ENCODE results near the gene BCAR1.
A peak's percentile ranks its signal among the peaks of the same experiment; 100 is the strongest.

Gene BCAR1

DNA sequence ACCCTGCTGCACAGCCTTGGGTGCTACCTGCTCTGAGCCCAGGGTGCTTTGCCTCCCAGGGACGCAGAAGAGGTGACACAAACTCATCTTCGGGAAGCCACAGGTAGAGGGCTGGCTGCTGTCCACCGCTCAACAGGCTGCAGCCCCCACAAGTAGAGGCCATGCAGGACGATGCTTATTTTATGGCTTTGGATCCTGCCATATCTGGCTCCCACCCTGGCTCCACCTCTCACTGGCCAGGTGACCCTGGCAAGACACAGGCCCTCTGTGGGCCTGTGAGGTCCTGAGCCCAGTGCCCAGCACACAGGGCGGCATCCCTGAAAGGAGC is 11.3 kb upstream of the BCAR1 start:
- H3K36me3 ChIP-seq (ENCODE audit: control insufficient read depth, insufficient read depth, low read length) = peaks cover 47% of the 10 kb centered on the region
- H3K4me3 ChIP-seq (ENCODE audit: extremely low read depth, insufficient read depth, low read length, poor library complexity, severe bottlenecking) = peak overlapping the region; percentile 9
- no peaks in the 10 kb centered on the region for H3K9me3 ChIP-seq (ENCODE audit: control insufficient read depth, low read length)
- no peak overlapping the region for H3K27ac ChIP-seq (ENCODE audit: low read depth, low read length, severe bottlenecking)
- 85 to 90% methylated on average over 5 of the region's 5 CpGs for WGBS, 2 experiments (ENCODE audit: insufficient coverage in 2 of 2)
- H3K4me1 ChIP-seq (ENCODE audit: control insufficient read depth, insufficient read depth, low read length, poor library complexity, severe bottlenecking) = peaks cover 57% of the 10 kb centered on the region

GRCh38 chr16:75262104-75262799 is 10.8 kb upstream of the BCAR1 start:
- Histone ChIP-seq H3K27ac (ENCODE audit: low read depth, low read length, severe bottlenecking) (no peak overlapping the region), H3K4me1 (ENCODE audit: control insufficient read depth, insufficient read depth, low read length, poor library complexity, severe bottlenecking) (peaks cover 59% of the 10 kb centered on the region)
- 89 to 96% methylated on average over 9 to 11 of the region's 14 CpGs for WGBS, 2 experiments (ENCODE audit: insufficient coverage in 2 of 2)

GRCh38 chr16:75261590-75262078 is 10.2 kb upstream of the BCAR1 start:
- Histone ChIP-seq H3K36me3 (ENCODE audit: control insufficient read depth, insufficient read depth, low read length) (peaks cover 47% of the 10 kb centered on the region), H3K4me1 (ENCODE audit: control insufficient read depth, insufficient read depth, low read length, poor library complexity, severe bottlenecking) (peaks cover 64% of the 10 kb centered on the region), H3K27ac (ENCODE audit: low read depth, low read length, severe bottlenecking) (no peak overlapping the region), H3K4me3 (ENCODE audit: extremely low read depth, insufficient read depth, low read length, poor library complexity, severe bottlenecking) (no peak overlapping the region), H3K9me3 (ENCODE audit: control insufficient read depth, low read length) (no peaks in the 10 kb centered on the region)
- WGBS, 2 experiments (ENCODE audit: insufficient coverage in 2 of 2) = 96 to 100% methylated on average over 2 to 3 of the region's 3 CpGs

More at GRCh38 chr16:75262104-75262799, 10.8 kb upstream of the BCAR1 start:
- Histone ChIP-seq H3K4me3 (ENCODE audit: extremely low read depth, insufficient read depth, low read length, poor library complexity, severe bottlenecking) (no peak overlapping the region), H3K9me3 (ENCODE audit: control insufficient read depth, low read length) (no peaks in the 10 kb centered on the region), H3K36me3 (ENCODE audit: control insufficient read depth, insufficient read depth, low read length) (peaks cover 47% of the 10 kb centered on the region)

GRCh38 chr16:75260851-75261589 is 9.6 kb upstream of the BCAR1 start:
- peaks cover 66% of the 10 kb centered on the region for H3K4me1 ChIP-seq (ENCODE audit: control insufficient read depth, insufficient read depth, low read length, poor library complexity, severe bottlenecking)

DNA sequence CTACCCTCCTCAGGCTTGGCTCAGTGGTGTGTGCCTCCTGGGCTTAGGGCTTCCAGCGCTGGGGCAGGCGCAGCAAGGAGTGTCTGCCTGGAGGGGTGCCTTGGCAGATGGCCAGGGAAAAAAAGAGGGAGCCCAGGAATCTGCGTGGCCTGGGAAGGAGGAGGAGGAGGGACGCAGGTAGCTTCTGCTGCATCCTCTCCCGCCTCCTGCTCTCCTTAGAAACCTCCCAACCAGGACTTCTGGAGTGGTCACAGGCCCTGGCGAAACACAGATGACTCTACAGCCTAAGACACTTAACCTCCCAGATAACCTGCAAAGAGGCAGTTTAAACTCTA is 7.3 kb upstream of the BCAR1 start:
- peaks cover 38% of the 10 kb centered on the region for H3K36me3 ChIP-seq (ENCODE audit: control insufficient read depth, insufficient read depth, low read length)
- H3K4me3 ChIP-seq (ENCODE audit: extremely low read depth, insufficient read depth, low read length, poor library complexity, severe bottlenecking) = no peak overlapping the region
- no peaks in the 10 kb centered on the region for H3K9me3 ChIP-seq (ENCODE audit: control insufficient read depth, low read length)
- H3K27ac ChIP-seq (ENCODE audit: low read depth, low read length, severe bottlenecking) = peak overlapping the region; percentile 1
- H3K4me1 ChIP-seq (ENCODE audit: control insufficient read depth, insufficient read depth, low read length, poor library complexity, severe bottlenecking) = peaks cover 76% of the 10 kb centered on the region
- 83 to 100% methylated on average over 1 to 2 of the region's 6 CpGs for WGBS, 2 experiments (ENCODE audit: insufficient coverage in 2 of 2)

More at GRCh38 chr16:75260851-75261589, 9.6 kb upstream of the BCAR1 start:
- Histone ChIP-seq H3K36me3 (ENCODE audit: control insufficient read depth, insufficient read depth, low read length) (peaks cover 47% of the 10 kb centered on the region), H3K9me3 (ENCODE audit: control insufficient read depth, low read length) (no peaks in the 10 kb centered on the region), H3K4me3 (ENCODE audit: extremely low read depth, insufficient read depth, low read length, poor library complexity, severe bottlenecking) (no peak overlapping the region), H3K27ac (ENCODE audit: low read depth, low read length, severe bottlenecking) (no peak overlapping the region)
- 95 to 96% methylated on average over 5 to 9 of the region's 10 CpGs for WGBS, 2 experiments (ENCODE audit: insufficient coverage in 2 of 2)

GRCh38 chr16:75257886-75258806 is 6.7 kb upstream of the BCAR1 start:
- Histone ChIP-seq H3K4me3 (ENCODE audit: extremely low read depth, insufficient read depth, low read length, poor library complexity, severe bottlenecking) (no peak overlapping the region), H3K36me3 (ENCODE audit: control insufficient read depth, insufficient read depth, low read length) (peaks cover 33% of the 10 kb centered on the region), H3K27ac (ENCODE audit: low read depth, low read length, severe bottlenecking) (peak overlapping the region; percentile 79), H3K9me3 (ENCODE audit: control insufficient read depth, low read length) (no peaks in the 10 kb centered on the region), H3K4me1 (ENCODE audit: control insufficient read depth, insufficient read depth, low read length, poor library complexity, severe bottlenecking) (peaks cover 76% of the 10 kb centered on the region)
- WGBS, 2 experiments (ENCODE audit: insufficient coverage in 2 of 2) = 87 to 96% methylated on average over 16 to 18 of the region's 21 CpGs

DNA sequence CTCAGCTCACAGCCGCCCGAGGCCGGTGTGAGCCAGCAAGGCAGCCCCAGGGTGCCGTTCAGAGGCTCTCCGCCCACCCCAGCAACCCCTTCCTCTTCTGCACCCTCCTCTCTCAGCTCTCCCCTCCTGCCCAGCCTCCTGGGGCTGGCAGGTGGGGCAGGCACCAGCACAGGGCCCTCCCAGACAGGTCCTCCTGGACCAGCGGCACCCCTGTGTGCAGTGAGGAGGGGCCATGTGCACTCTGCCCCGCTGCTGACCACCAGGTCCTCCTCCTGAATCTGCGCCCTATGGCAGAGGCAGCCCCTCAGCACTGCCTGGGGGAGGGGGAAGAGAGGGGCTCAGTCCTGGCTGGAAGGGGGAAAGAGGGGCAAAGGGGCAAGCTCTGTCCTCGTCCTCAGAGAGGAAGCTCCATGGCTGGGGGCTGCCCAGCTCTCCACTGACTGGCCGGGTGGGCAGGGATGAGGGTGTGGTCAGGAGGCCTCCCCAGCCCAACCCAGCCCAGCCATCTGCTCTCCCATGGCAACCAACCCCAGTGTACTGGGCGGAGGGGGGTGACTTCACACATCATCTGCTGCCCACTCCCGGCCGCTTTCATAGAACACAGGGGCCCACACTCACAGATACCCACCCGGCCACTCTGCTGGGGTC is 5.4 kb upstream of the BCAR1 start:
- Histone ChIP-seq H3K9me3 (ENCODE audit: control insufficient read depth, low read length) (no peaks in the 10 kb centered on the region), H3K27ac (ENCODE audit: low read depth, low read length, severe bottlenecking) (peak overlapping the region; percentile 79), H3K4me1 (ENCODE audit: control insufficient read depth, insufficient read depth, low read length, poor library complexity, severe bottlenecking) (peaks cover 77% of the 10 kb centered on the region), H3K4me3 (ENCODE audit: extremely low read depth, insufficient read depth, low read length, poor library complexity, severe bottlenecking) (no peak overlapping the region), H3K36me3 (ENCODE audit: control insufficient read depth, insufficient read depth, low read length) (peaks cover 24% of the 10 kb centered on the region)
- 12 to 39% methylated on average over 5 to 9 of the region's 14 CpGs for WGBS, 2 experiments (ENCODE audit: insufficient coverage in 2 of 2)

GRCh38 chr16:75256059-75256571 is 4.7 kb upstream of the BCAR1 start:
- Histone ChIP-seq H3K27ac (ENCODE audit: low read depth, low read length, severe bottlenecking) (peak overlapping the region; percentile 79), H3K4me1 (ENCODE audit: control insufficient read depth, insufficient read depth, low read length, poor library complexity, severe bottlenecking) (peaks cover 72% of the 10 kb centered on the region), H3K9me3 (ENCODE audit: control insufficient read depth, low read length) (no peaks in the 10 kb centered on the region)

GRCh38 chr16:75254359-75254837 is 3.0 kb upstream of the BCAR1 start:
- 52 to 75% methylated on average over 1 to 4 of the region's 5 CpGs for WGBS, 2 experiments (ENCODE audit: insufficient coverage in 2 of 2)
- H3K4me1 ChIP-seq (ENCODE audit: control insufficient read depth, insufficient read depth, low read length, poor library complexity, severe bottlenecking) = peaks cover 71% of the 10 kb centered on the region
- H3K4me3 ChIP-seq (ENCODE audit: extremely low read depth, insufficient read depth, low read length, poor library complexity, severe bottlenecking) = no peak overlapping the region
- peak overlapping the region; percentile 96 for H3K27ac ChIP-seq (ENCODE audit: low read depth, low read length, severe bottlenecking)
- peaks cover 14% of the 10 kb centered on the region for H3K36me3 ChIP-seq (ENCODE audit: control insufficient read depth, insufficient read depth, low read length)
- H3K9me3 ChIP-seq (ENCODE audit: control insufficient read depth, low read length) = no peaks in the 10 kb centered on the region

More at GRCh38 chr16:75256059-75256571, 4.7 kb upstream of the BCAR1 start:
- peaks cover 17% of the 10 kb centered on the region for H3K36me3 ChIP-seq (ENCODE audit: control insufficient read depth, insufficient read depth, low read length)
- no peak overlapping the region for H3K4me3 ChIP-seq (ENCODE audit: extremely low read depth, insufficient read depth, low read length, poor library complexity, severe bottlenecking)
- WGBS, 2 experiments (ENCODE audit: insufficient coverage in 2 of 2) = 40 to 67% methylated on average over 10 to 12 of the region's 12 CpGs

Measured in mesodermal cell (in vitro differentiated cells).